Uterus (tissue), 4 donors: ENCODE data around the gene EIF5A. TPM values are rescaled to one million over a fixed set of nuclear protein-coding genes. Genes with fewer than 3 reads are reported as not detected.

Source experiments
- DNase-seq, 2 donors: peaks; one replicate each; pipeline ENCODE4 v3.0.0-alpha.2; 2019 to 2020
- H3K27ac ChIP-seq, 2 donors: fragments of 200-600 bp; sonication (generic); 1 replicate in 1 of 2; 2 replicates in 1 of 2; pipeline ENCODE4 v1.5.1; 2016 to 2018
- H3K27me3 ChIP-seq, 2 donors: fragments of 200-600 bp; sonication (generic); one replicate each; pipeline ENCODE4 v1.5.1; 2018 to 2019; ENCODE audit warnings: control low read depth in 1 of 2
- H3K36me3 ChIP-seq, 2 donors: fragments of 200-600 bp; sonication (generic); one replicate each; pipeline ENCODE4 v1.5.1; 2019; ENCODE audit warnings: control low read depth in 1 of 2
- H3K4me1 ChIP-seq, 2 donors: fragments of 200-600 bp; sonication (generic); one replicate each; pipeline ENCODE4 v1.5.1; 2018 to 2019; ENCODE audit warnings: control low read depth in 1 of 2
- H3K4me3 ChIP-seq, 2 donors: fragments of 200-600 bp; sonication (generic); 1 replicate in 1 of 2; 2 replicates in 1 of 2; pipeline ENCODE4 v1.5.1; 2018 to 2019; ENCODE audit warnings: mild to moderate bottlenecking in 1 of 2
- H3K9me3 ChIP-seq, 2 donors: fragments of 200-600 bp; sonication (generic); one replicate each; pipeline ENCODE4 v1.5.1; 2019; ENCODE audit warnings: control low read depth in 1 of 2
- CTCF ChIP-seq, 4 experiments: fragments of 200-600 bp in 2 of 4; fragments of 450-650 bp in 2 of 4; sonication (generic) in 2 of 4; IDR thresholded peaks; one replicate each; pipeline ENCODE4 v1.5.1; 2016 to 2019; ENCODE audit warnings: antibody characterized with exemption in 4 of 4, mild to moderate bottlenecking in 2 of 4, moderate library complexity in 1 of 4
- POLR2A ChIP-seq, 2 donors: fragments of 450-650 bp; IDR thresholded peaks; one replicate each; pipeline ENCODE4 v1.6.1; 2016; ENCODE audit warnings: antibody characterized with exemption in 2 of 2, mild to moderate bottlenecking in 1 of 2, moderate library complexity in 1 of 2
- intact Hi-C: fragments of 100-400 bp; cut with DNase I; formaldehyde crosslinking; loops from one replicate; pipeline ENCODE4 v1.15.1; 2023; ENCODE audit warnings: low total_unique reads
- small RNA-seq: library from RNA; depleted of rRNA; stranded (forward); fragments of <200 nt; gene quantifications from one replicate; pipeline ENCODE3, GENCODE V24; 2016
- total RNA-seq, 4 donors: library from RNA; depleted of rRNA in 3 of 4; stranded (reverse); fragments of >200 nt in 3 of 4; gene quantifications; one replicate each; pipeline versions ENCODE4 v1.1.0 to v1.2.4, GENCODE V29; 2014 to 2023
- donor health status: DM: yes; HTN: yes; CAD: no.

EIF5A gene
- total RNA-seq, 4 donors from 2014 or later, result 75.3 to 219 (median 198) TPM

GRCh38 chr17:7357381-7357780 lies 50.0 kb downstream of the EIF5A start:
- H3K4me1 ChIP-seq, result peaks cover 0 to 8% of the 10 kb centered on the region in 2 donors
- DNase-seq, result no peak
- no peak overlapping the region for H3K4me3 ChIP-seq
- peak overlapping the region in 1 of 2 donors; percentile 57 for H3K27ac ChIP-seq
- no peaks in the 10 kb centered on the region for H3K27me3 ChIP-seq
- no peaks in the 10 kb centered on the region for H3K36me3 ChIP-seq
- no peaks in the 10 kb centered on the region for H3K9me3 ChIP-seq
- intact Hi-C loops, result loop anchor here (10.0 kb wide), 1 partner anchor 227 kb away; the partner anchor contains the start of gene MPDU1
- TF ChIP-seq POLR2A (IDR thresholded peaks at IDR 0.05) (no peak), CTCF (IDR thresholded peaks at IDR 0.05) (no peak)

GRCh38 chr17:7361906-7362305 lies 54.5 kb downstream of the EIF5A start:
- H3K27ac ChIP-seq, result no peak overlapping the region
- H3K9me3 ChIP-seq, result no peaks in the 10 kb centered on the region
- no peak for DNase-seq
- no peak for TF ChIP-seq POLR2A (IDR thresholded peaks at IDR 0.05)
- TF ChIP-seq CTCF (IDR thresholded peaks at IDR 0.05), result no peak
- H3K27me3 ChIP-seq, result no peaks in the 10 kb centered on the region
- H3K4me1 ChIP-seq, result no peaks in the 10 kb centered on the region
- H3K36me3 ChIP-seq, result no peaks in the 10 kb centered on the region
- no peak overlapping the region for H3K4me3 ChIP-seq
- intact Hi-C loops, result no loop called here

Small RNA genes within 50 kb of the gene (small RNA-seq; reads per million reads assigned to genes)
- not detected for gene AC026954.2
- gene RF00019, result not detected

Other genes with a start within 250 kb of the EIF5A start
- 1 to 10 TPM in 2 of 4 donors, not detected in 2; 1.5 to 3.5 TPM for gene CLEC10A, start 227.4 kb upstream of the EIF5A start, total RNA-seq
- not detected for gene ASGR2, start 192.8 kb upstream of the EIF5A start, total RNA-seq
- gene ASGR1, start 128.3 kb upstream of the EIF5A start, total RNA-seq, result 1 to 10 TPM in 2 of 4 donors, under 1 TPM in 1, not detected in 1; 0.77 to 3.2 (median 1.8) TPM
- gene DLG4, start 87.8 kb upstream of the EIF5A start, total RNA-seq, result 10 to 100 TPM; 22.8 to 64.0 (median 48.4) TPM
- 100 to 1,000 TPM; 167 to 800 (median 399) TPM for gene ACADVL, start 87.7 kb upstream of the EIF5A start, total RNA-seq
- gene DVL2, start 73.1 kb upstream of the EIF5A start, total RNA-seq, result 10 to 100 TPM in 3 of 4 donors, 1 to 10 TPM in 1; 5.1 to 83.2 (median 53.5) TPM
- gene PHF23, start 68.2 kb upstream of the EIF5A start, total RNA-seq, result 10 to 100 TPM in 3 of 4 donors, 1 to 10 TPM in 1; 9.7 to 68.1 (median 29.7) TPM
- gene GABARAP, start 65.2 kb upstream of the EIF5A start, total RNA-seq, result 100 to 1,000 TPM; 220 to 467 (median 366) TPM
- gene CTDNEP1, start 55.9 kb upstream of the EIF5A start, total RNA-seq, result 100 to 1,000 TPM in 1 of 4 donors, 10 to 100 TPM in 3; 13.8 to 115 (median 37.2) TPM
- gene ELP5, start 55.4 kb upstream of the EIF5A start, total RNA-seq, result 10 to 100 TPM; 41.9 to 65.6 (median 51.3) TPM
- 10 to 100 TPM in 1 of 4 donors, under 1 TPM in 3; 0.29 to 24.4 (median 0.68) TPM for gene CLDN7, start 45.1 kb upstream of the EIF5A start, total RNA-seq
- gene SLC2A4, start 25.9 kb upstream of the EIF5A start, total RNA-seq, result 10 to 100 TPM in 2 of 4 donors, 1 to 10 TPM in 2; 1.8 to 25.9 (median 12.6) TPM
- gene YBX2, start 13.0 kb upstream of the EIF5A start, total RNA-seq, result 1 to 10 TPM in 2 of 4 donors, not detected in 2; 2.4 to 4.4 TPM
- gene GPS2, start 7.7 kb downstream of the EIF5A start, total RNA-seq, result 10 to 100 TPM; 34.0 to 68.3 (median 43.9) TPM
- 10 to 100 TPM; 12.4 to 64.7 (median 34.1) TPM for gene NEURL4, start 21.7 kb downstream of the EIF5A start, total RNA-seq
- gene ACAP1, start 28.9 kb downstream of the EIF5A start, total RNA-seq, result 10 to 100 TPM in 1 of 4 donors, 1 to 10 TPM in 2, under 1 TPM in 1; 0.29 to 11.2 (median 1.7) TPM
- gene KCTD11, start 44.5 kb downstream of the EIF5A start, total RNA-seq, result 10 to 100 TPM in 1 of 4 donors, 1 to 10 TPM in 3; 2.6 to 14.7 (median 7.2) TPM
- gene TMEM95, start 47.5 kb downstream of the EIF5A start, total RNA-seq, result not detected
- 1 to 10 TPM in 3 of 4 donors, under 1 TPM in 1; 0.26 to 9.2 (median 1.8) TPM for gene TNK1, start 73.5 kb downstream of the EIF5A start, total RNA-seq
- gene PLSCR3, start 86.9 kb downstream of the EIF5A start, total RNA-seq, result 10 to 100 TPM in 3 of 4 donors, under 1 TPM in 1; 0.77 to 42.6 (median 17.6) TPM
- gene TMEM256, start 96.5 kb downstream of the EIF5A start, total RNA-seq, result 100 to 1,000 TPM in 3 of 4 donors, 10 to 100 TPM in 1; 26.0 to 131 (median 115) TPM
- gene NLGN2, start 100.2 kb downstream of the EIF5A start, total RNA-seq, result 10 to 100 TPM; 14.2 to 81.9 (median 19.7) TPM
- gene SPEM1, start 112.7 kb downstream of the EIF5A start, total RNA-seq, result not detected
- not detected for gene SPEM2, start 118.0 kb downstream of the EIF5A start, total RNA-seq
- gene SPEM3, start 121.2 kb downstream of the EIF5A start, total RNA-seq, result not detected
- gene TMEM102, start 127.8 kb downstream of the EIF5A start, total RNA-seq, result 1 to 10 TPM in 2 of 4 donors, under 1 TPM in 1, not detected in 1; 0.29 to 2.8 (median 2.0) TPM
- gene FGF11, start 131.9 kb downstream of the EIF5A start, total RNA-seq, result 10 to 100 TPM in 1 of 4 donors, 1 to 10 TPM in 2, not detected in 1; 2.8 to 17.9 (median 6.2) TPM
- 10 to 100 TPM in 2 of 4 donors, 1 to 10 TPM in 2; 3.2 to 16.9 (median 10.9) TPM for gene CHRNB1, start 137.4 kb downstream of the EIF5A start, total RNA-seq
- gene ZBTB4, start 172.0 kb downstream of the EIF5A start, total RNA-seq, result 100 to 1,000 TPM in 1 of 4 donors, 10 to 100 TPM in 3; 22.7 to 116 (median 39.2) TPM
- gene SLC35G6, start 173.8 kb downstream of the EIF5A start, total RNA-seq, result not detected
- gene POLR2A, start 176.7 kb downstream of the EIF5A start, total RNA-seq, result 100 to 1,000 TPM in 2 of 4 donors, 10 to 100 TPM in 2; 19.7 to 167 (median 77.6) TPM
- gene TNFSF12, start 241.4 kb downstream of the EIF5A start, total RNA-seq, result 10 to 100 TPM; 15.3 to 63.1 (median 33.7) TPM